K562 (cell line): ENCODE results near the gene OMA1.

ENCODE experiments used
- CTCF ChIP-seq, 3 experiments: IDR thresholded peaks in 2 of 3; conservative IDR thresholded peaks in 1 of 3; 2 replicates each; pipeline ENCODE4 v1.5.1; 2011 to 2012; ENCODE audit warnings: low read length in 3 of 3, mild to moderate bottlenecking in 3 of 3, control low read depth in 2 of 3, improper control_type of control experiment in 1 of 3, inconsistent platforms in 1 of 3, low read depth in 1 of 3, mixed read lengths in 1 of 3, moderate library complexity in 1 of 3; ENCODE audit not compliant: insufficient read depth in 2 of 3
- EZH2 ChIP-seq: IDR thresholded peaks from 2 replicates; pipeline ENCODE4 v1.6.1; 2012; ENCODE audit warnings: low read depth, mild to moderate bottlenecking, inconsistent platforms, low read length, borderline replicate concordance
- PHF20 ChIP-seq: fragments of 450-650 bp; IDR thresholded peaks from 2 replicates; pipeline ENCODE4 v1.6.1; 2018; ENCODE audit not compliant: partially characterized antibody
- RB1 ChIP-seq: fragments of 450-650 bp; IDR thresholded peaks from 2 replicates; pipeline ENCODE4 v1.6.1; 2017; ENCODE audit warnings: low read depth, mild to moderate bottlenecking
- RCOR1 ChIP-seq, 2 experiments: IDR thresholded peaks; 2 replicates each; pipeline ENCODE4 v1.6.1; 2012; ENCODE audit warnings: low read depth in 2 of 2, low read length in 2 of 2, borderline replicate concordance in 1 of 2, improper control_type of control experiment in 1 of 2
- U2AF1 ChIP-seq: fragments of 200-400 bp; formaldehyde crosslinking; optimal IDR thresholded peaks from 2 replicates; pipeline ENCODE3; 2017; ENCODE audit warnings: mild to moderate bottlenecking, low read depth, low read length, moderate library complexity
- ZBTB7A ChIP-seq: IDR thresholded peaks from 2 replicates; pipeline ENCODE4 v1.6.1; 2011; ENCODE audit warnings: low read depth, mild to moderate bottlenecking, low read length, moderate library complexity, borderline replicate concordance; ENCODE audit not compliant: control insufficient read depth

GRCh38 chr1:58575551-58576324, 29.2 kb upstream of the OMA1 start:
- TF ChIP-seq ZBTB7A: no peak
- TF ChIP-seq RCOR1 (IDR thresholded peaks at IDR 0.05; ENCODE audit: borderline replicate concordance in 1 of 2, low read depth in 2 of 2, low read length in 2 of 2): no peak
- no peak for TF ChIP-seq RB1
- TF ChIP-seq EZH2: no peak
- TF ChIP-seq PHF20: no peak
- TF ChIP-seq CTCF (IDR thresholded peaks at IDR 0.05 in 2 of 3, conservative IDR thresholded peaks at IDR 0.05 in 1 of 3; ENCODE audit: insufficient read depth in 2 of 3, low read depth in 1 of 3, low read length in 3 of 3): no peak
- TF ChIP-seq U2AF1: no peak
